NCI-H1436 treated with DMSO at 0.1 percent for 48 hours (cell line): ENCODE measurements around the gene BTBD3.

Experiments
- DNase-seq: peaks from one replicate; lab custom pipeline; 2025; lab: John Stamatoyannopoulos, UW

BTBD3 gene

GRCh38 chr20:11970243-11970836 is 52.6 kb downstream of the BTBD3 start:
- DNase-seq, result no peak

GRCh38 chr20:11972478-11972877 is 54.8 kb downstream of the BTBD3 start:
- no peak for DNase-seq
